Esophagus mucosa (tissue), 1 donor: Measurements from ENCODE around the gene SLC8A3. TPM values are rescaled to one million over a fixed set of nuclear protein-coding genes. Genes with fewer than 3 reads are reported as not detected.
A peak's percentile ranks its signal among the peaks of the same experiment; 100 is the strongest.

Experiments used
- ATAC-seq: fragments of 200-7000 bp; cut with Tn5 transposase; one replicate; pipeline ENCODE4 v1.9.1; 2020
- total RNA-seq: library from RNA; stranded (reverse); gene quantifications from one replicate; pipeline ENCODE4 v1.2.4, GENCODE V29; 2023
- donor health status: DM: yes; HTN: yes; CAD: no.

Gene SLC8A3
- total RNA-seq, 1 donor from 2014 or later, result 0.08 TPM

GRCh38 chr14:70114621-70115156 lies 74.1 kb downstream of the SLC8A3 start:
- no peak for ATAC-seq

DNA sequence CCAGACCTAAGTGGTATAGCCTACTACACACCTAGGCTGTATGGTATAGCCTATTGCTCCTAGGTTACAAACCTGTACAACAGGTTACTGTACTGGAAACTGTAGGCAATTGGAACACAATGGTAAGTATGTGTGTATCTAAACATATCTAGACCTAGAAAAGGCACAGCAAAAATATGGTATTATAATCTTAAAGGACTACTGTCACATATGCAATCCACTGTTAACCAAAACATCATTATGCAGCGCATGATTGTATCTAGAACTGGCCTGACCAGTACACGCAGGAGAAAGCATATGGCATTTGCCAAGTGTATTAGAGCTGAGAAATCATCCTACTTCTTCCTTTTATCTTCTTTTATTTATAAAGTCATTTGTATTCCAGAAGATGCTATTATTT lies 75.5 kb downstream of the SLC8A3 start:
- peak; percentile 37 for ATAC-seq

DNA sequence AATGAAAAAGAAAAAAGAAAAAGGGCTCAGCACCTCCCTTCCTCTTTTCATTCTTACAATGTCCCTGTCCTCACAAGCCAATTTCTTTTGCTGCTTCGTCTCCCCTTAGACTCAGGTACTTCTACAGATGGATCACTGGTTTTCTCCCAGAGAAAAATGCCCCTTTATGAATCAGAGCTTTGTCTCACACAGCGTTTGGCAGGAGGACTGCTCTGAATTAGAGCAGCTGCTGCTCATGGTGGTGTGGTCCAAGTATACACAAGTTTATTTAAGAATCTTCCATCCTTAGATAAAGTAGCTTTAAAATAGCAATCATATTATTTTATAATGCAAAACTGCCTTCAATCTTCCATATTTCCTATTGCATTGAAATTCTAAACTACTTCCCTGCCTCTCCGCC lies 80.3 kb downstream of the SLC8A3 start:
- no peak for ATAC-seq

DNA sequence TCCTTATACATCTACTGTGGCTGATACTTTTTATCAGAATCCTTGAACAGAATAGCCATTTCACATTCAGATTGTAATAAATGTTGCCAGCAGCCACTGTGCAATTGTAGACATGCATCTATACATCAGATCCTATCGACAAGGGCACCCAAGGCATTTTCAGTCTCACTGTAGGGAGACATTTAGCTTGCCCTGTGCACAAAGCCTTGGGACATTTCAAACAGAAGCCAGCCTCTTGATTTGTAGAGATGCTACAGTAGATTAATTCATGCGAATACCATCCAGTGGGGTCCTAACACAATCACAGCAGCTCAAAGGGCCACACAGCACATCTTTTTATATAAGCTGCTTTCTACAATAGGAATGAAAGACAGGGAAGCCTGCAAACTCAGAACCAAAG lies 81.4 kb downstream of the SLC8A3 start:
- ATAC-seq, result no peak

GRCh38 chr14:70100071-70100470 lies 88.7 kb downstream of the SLC8A3 start:
- no peak for ATAC-seq

DNA sequence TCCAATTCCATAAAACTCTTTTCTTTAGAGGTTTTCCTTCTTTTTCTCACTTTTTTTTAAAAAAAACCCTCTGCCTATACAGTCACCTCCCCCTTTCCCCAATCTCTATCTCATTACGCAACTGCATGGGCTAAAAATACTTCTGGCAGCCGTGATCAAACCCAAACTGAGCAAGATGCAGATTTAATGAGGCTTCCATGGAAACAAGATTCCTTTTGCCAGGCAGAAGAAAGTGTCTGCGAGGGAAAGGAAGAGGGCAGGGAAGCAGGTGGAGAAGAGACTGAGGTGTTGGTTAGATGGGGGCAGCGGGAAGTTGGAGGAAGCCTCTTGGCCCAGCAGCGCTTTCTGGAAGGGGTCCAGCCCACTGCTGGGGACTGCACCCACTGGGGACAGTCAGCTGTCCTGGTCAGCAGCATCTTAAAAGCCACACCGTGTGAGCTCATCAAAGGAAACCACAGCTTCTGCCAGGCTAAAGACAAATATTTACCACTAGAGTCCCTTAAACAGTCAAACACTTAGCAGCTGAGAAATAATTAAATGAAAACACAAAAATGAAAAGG lies 90.4 kb downstream of the SLC8A3 start:
- no peak for ATAC-seq

DNA sequence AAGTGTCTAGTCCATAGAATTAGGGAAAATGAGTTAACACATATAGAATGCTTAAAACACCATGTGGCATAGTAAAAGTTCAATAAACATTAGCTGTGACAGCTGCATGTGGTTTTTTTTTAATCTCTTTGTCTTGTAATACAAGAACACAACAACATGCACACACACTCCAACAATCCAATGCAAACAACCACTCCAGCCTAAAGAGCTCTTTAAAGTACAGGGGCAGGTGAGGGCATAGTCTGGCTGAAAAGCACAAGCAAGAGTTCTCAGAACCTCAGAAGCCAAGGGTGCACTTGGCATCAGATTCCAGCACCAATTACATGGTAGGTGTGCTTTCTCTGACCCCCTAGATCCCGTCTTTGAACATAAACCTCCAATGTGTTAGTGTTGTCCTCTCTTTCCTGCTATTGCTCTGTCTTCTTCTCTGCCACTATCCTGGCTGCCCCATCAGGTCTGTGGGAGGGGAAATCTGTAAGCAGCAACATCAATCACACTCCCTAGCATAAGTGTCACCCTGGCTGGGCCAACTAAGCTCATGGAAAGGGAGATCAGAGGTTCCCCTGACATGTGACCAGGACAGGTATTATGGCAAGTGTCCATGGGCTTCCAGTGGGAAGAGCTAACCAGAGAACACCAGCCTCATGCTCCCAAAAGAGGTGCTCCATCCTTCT lies 91.0 kb downstream of the SLC8A3 start:
- ATAC-seq, result no peak

DNA sequence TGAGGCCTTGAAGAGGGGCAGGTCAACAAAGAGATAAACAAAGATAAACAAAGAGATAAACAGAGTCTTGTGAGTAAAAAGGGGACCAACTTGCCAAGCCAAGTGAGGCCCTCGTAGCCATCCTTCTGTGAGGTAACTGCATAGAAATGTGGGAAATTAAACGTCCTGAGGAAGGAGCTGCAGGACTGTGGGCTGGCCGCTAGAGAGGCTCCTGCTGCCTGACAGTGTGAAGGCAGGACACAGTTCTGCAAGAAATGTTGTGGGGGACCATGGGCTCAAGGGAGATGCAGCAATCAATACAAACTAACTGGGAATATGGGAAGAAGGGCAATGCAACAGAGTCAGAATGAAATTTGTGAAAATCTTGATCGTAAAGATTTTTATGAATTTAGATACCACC lies 91.9 kb downstream of the SLC8A3 start:
- no peak for ATAC-seq

- no peak for ATAC-seq
Measured at GRCh38 chr14:70094631-70095030, 94.1 kb downstream of the SLC8A3 start.

DNA sequence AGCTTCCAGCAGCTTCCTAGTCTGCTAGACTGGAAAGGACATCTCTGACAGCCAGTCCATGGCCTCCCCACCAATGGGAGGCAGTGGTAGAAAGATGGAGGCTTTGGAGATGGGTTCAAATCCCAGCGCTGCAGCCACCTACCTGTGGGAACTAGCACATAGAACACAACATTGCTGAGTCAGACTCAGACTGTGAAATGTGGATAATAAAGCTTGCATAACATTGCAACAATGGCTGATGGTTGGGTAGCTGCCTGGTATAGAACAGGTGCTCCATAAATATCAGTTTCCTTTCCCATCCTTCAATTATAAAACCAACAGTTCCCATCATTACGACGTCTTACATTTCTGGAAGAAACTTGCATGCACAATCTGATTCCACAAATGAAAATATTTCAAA lies 94.6 kb downstream of the SLC8A3 start:
- ATAC-seq, result no peak

- ATAC-seq, result no peak
Measured at GRCh38 chr14:70093156-70093555, 95.6 kb downstream of the SLC8A3 start.

- ATAC-seq, result no peak
Measured at GRCh38 chr14:70087380-70087697, 101.4 kb downstream of the SLC8A3 start.

GRCh38 chr14:70086685-70087379 lies 101.9 kb downstream of the SLC8A3 start:
- ATAC-seq, result peak; percentile 23

DNA sequence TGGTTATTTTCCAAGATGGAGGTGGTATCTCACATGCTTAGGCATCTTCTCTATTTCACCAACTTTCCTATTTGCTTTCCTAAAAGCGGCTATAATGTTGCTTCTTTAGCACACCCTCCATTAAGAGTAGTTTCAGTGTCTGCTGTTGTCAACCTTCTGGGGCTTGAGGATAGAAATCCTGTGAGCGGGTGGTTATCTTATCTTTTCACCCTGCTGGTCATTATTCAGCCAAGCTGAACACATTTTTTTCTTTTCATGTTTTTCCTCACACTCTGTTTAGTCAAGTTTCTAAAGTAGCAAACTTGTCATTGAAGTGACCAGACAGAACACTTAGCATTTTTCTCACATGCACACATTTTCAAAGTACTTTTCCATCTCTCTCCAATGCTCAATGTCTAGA lies 104.5 kb downstream of the SLC8A3 start:
- no peak for ATAC-seq

GRCh38 chr14:70082394-70082793 lies 106.4 kb downstream of the SLC8A3 start:
- no peak for ATAC-seq

DNA sequence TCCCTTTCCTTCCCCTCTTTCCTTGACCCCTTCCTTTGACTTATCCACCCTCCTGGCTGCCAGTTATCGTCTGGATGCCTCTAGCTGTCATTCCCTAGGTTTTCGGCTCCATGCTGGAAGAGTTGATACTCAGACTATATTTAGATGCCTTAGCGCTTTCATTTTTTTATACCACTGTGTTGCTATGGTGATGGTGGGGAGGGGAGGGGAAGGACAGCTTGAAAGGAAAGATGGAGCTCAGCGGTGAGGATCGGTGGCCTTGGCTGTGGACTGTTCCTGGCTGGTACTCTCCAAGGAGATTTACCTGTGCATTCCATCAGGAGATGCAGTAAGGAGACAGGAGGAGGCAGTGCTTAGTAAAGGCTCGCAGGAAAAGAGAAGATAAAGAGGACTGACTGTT lies 108.7 kb downstream of the SLC8A3 start:
- no peak for ATAC-seq

DNA sequence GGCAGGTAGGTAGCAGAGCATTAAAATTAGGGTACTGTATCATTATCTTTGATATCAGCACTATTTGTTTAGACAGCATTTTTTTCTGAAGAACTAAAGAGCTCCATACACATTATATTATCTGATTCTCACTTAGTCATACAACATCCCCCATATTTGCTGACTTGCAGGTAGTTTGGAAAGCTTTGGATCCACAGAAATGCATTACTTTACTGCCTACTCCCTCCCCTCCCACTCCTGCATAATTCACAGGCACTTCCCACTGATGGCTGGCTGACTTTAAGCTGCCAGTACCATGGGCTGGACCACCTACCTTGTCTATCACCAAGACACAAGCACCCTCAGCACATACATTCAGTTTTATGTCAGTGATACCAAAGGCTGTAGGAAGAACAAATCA lies 110.4 kb downstream of the SLC8A3 start:
- ATAC-seq, result no peak

GRCh38 chr14:70077720-70078119 lies 111.0 kb downstream of the SLC8A3 start:
- ATAC-seq, result no peak

GRCh38 chr14:70077005-70077404 lies 111.7 kb downstream of the SLC8A3 start:
- ATAC-seq, result no peak

DNA sequence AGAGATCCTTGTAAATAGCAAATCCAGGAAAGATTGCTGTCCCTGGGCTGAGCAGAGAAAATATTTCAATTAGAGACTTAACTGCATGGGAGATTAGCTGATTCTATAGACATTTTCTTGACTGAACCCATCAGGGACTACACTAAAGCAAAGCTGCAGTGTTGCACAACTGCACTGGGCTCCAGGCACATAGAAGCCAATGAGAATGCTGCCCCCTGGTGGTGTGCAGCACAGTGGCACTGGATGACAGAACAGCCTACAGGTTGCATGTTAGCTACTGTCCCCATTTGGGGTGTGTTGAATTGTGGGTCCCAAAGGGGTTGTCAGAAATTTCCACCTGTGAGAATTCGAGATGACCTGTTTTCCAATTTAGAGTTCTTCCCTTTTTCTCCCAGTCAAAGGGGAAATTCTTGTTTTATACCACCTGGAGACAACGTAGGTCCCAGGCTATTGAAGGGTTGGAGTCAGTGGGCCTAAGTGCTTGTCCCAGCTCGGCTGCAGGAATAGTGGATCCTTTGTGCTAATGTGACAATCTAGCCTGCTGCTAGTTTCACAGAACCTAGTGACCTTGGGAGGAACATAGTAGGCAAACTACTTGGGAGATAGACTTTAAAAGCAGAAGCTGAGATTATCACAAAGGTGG lies 114.7 kb downstream of the SLC8A3 start:
- ATAC-seq, result peak; percentile 89

DNA sequence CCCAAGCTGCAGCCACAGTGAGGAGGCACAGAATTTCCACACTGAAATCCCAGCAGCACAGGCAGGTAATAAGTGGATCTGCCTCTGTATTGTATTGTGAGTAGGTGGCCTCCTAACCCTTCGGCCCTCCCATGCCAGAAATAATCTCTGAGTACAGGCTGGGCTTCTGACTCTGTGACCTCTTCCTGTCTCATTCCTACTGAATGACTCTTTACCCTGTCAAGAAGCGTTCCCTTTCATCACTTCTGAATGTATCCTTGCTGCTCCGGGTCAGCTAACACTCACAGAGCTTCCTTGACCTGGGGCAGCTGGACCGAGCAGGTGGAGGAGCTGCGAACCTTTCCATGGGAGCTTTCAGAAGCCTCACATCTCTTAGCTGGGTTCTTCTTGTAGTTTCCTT lies 119.6 kb downstream of the SLC8A3 start:
- ATAC-seq, result no peak

DNA sequence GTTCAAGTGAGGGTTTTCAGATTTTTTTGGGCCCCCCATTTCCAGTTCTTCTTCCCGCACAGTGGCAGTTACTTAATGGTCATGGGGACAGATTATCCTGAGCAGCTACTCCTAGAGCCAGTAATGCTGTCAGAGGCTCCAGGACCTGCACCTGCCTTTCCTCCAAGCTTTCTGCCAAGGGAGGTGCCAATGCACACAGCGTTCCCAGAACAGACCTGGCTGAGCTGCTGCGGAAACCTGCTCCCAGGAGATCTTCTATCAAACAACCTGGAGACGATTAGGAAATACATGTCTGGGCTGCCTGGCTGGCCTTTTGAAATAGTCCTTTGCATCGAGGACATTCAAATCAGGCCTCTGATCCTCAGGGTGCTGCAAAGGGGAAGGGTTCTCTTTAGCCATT lies 120.9 kb downstream of the SLC8A3 start:
- ATAC-seq, result no peak

DNA sequence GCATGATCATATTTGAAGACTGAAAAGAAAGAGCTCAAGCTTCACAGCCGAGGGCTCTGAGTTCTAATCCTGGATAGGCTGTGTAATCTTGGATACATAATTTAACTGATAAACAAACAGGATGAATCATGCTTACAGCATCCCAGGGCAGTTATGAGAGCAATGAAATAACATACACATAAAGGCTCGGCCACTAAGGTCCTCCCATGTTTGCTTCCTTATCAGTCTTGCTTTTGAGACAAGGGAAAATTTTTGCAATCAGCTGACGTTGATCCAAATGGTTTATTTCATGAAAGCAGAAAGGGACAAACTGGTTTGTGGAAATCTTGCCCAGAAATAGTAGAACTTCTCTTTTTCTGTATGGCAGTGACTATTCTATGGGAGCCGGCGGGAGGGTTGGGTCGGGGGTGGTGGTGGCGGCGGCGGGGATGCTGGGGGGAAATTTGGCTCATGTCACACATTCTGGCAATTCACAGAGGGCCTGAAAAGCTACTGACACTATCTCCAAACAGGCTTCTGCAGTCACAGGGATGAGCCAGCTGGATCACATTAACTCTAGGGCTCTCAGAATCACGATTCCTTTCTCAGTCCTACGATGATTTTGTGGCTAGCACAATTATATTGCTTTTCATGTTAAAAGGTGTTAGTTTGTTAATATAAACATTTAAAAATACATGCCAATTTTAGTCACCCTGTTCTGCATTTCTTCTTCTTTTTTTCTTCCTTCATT lies 124.5 kb downstream of the SLC8A3 start:
- no peak for ATAC-seq
